Lower leg skin (tissue), 3 donors: ENCODE results near the gene OR6C70.

ENCODE experiments used
- CTCF ChIP-seq, 3 donors: fragments of 450-650 bp; IDR thresholded peaks; one replicate each; pipeline ENCODE4 v1.5.1; 2016; ENCODE audit warnings: antibody characterized with exemption in 3 of 3, mild to moderate bottlenecking in 3 of 3, moderate library complexity in 2 of 3
- POLR2A ChIP-seq, 2 donors: fragments of 450-650 bp; IDR thresholded peaks; one replicate each; pipeline ENCODE4 v1.6.1; 2016 to 2017; ENCODE audit warnings: antibody characterized with exemption in 2 of 2, mild to moderate bottlenecking in 1 of 2, moderate library complexity in 1 of 2

GRCh38 chr12:55516391-55516790 lies 46.5 kb upstream of the OR6C70 start:
- TF ChIP-seq CTCF (IDR thresholded peaks at IDR 0.05) (no peak), POLR2A (IDR thresholded peaks at IDR 0.05) (no peak)
